GM12801 (cell line): ENCODE results near the gene RGS17.

Experiments
- TF ChIP-seq, protein P1 (sequence below): IDR thresholded peaks from one replicate; pipeline ENCODE4 v1.5.1; 2011; ENCODE audit warnings: control low read depth; ENCODE audit not compliant: insufficient read length; ENCODE audit errors: extremely low read depth

RGS17 gene

DNA sequence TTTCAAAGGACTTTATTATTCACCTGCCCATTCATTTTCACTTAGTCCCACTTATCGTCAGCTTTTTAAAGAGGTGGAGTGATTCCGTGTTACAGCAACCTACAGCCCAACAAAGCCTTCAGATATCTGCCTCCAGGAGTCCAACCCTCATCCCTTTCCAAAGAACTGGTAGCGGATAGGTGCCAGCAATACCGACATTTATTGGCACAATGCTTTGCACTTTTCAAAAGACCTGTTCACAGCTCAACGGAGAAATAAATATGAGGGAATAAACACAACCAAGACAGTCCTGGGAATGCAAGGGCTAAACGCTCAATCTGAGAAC is 127.8 kb downstream of the RGS17 start:
- TF ChIP-seq, protein P1, sequence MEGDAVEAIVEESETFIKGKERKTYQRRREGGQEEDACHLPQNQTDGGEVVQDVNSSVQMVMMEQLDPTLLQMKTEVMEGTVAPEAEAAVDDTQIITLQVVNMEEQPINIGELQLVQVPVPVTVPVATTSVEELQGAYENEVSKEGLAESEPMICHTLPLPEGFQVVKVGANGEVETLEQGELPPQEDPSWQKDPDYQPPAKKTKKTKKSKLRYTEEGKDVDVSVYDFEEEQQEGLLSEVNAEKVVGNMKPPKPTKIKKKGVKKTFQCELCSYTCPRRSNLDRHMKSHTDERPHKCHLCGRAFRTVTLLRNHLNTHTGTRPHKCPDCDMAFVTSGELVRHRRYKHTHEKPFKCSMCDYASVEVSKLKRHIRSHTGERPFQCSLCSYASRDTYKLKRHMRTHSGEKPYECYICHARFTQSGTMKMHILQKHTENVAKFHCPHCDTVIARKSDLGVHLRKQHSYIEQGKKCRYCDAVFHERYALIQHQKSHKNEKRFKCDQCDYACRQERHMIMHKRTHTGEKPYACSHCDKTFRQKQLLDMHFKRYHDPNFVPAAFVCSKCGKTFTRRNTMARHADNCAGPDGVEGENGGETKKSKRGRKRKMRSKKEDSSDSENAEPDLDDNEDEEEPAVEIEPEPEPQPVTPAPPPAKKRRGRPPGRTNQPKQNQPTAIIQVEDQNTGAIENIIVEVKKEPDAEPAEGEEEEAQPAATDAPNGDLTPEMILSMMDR = no peak

DNA sequence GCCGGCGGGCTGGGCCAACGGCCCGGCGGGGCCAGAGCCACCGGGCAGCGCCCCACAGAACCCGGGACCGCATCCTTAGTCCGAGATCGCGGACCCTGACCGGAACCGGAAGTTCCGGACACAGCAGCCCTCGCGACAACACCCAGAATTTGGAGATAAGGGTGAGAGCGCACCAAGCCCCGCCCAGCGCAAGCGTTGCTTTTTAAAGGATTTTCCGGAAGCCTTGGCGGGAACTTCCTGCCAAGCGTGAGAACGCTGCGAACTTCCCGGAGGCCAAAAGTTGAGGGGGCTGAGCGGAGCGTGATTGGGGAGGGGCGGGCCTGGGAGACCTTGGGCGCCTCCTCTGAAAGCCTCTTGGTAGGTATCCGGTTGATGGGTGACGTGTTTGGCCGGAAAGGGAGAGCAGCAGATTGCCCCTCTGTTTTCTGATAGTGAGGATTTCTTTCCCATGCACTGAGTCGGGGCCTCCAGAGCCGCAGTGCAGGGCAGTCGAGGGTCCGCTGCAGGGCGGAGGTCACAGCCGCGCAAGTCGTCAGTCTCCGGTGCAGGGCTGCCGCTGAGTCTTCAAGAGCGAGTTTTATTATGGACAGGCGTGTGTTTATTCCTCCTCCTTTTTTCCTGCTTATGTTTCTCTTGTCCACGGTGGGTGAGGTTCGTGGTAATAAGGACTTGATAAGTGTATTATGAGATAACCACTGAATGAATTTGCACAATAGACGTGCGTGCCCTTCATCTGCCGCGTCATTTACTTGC is 128.3 kb downstream of the RGS17 start, which contains the start of gene MTRF1L:
TSS of gene MTRF1L (minus strand) at position 97 of the 753 bp plus-strand sequence. CDS start at position 73, 24 bp downstream.
- TF ChIP-seq, protein P1 = no peak

DNA sequence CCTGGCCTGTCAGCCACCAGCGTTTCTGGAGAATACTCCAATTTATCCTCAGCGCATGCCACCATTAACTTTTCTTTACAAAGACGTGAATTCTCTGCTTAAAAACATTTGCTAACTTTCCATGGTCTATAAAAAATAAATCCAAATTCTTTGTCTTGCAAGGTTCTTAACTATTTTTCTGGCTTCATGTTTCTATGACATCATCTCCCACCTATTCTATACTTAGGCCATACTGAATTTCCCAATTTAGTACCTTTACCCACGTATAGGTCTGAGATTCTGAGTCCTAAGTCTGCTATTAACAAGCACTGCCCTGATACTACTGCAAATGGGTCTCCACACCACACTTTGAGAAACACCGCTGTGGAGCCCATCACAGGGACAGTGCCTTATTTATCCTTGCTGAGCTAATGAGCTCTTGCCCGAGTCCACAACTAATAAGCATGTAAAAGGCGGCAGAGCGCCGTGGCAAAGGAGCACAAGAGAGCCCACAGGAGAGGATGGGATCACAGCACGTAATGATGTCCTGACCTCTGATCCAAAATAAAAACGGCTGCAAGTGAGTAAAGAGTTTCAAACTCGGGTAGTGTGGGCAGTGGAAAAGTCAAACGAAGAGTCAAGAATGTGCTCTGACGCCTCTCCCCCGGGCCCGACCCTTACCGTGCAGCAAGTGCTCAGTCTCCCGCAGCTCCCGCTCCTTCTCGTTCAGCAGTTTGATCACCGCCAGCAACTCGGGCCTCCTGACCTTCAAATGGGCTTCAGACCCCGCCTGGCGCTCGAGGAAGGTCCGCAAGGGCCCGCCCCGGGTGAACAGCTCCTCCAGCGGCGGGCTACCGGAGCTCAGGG is 129.1 kb downstream of the RGS17 start:
- TF ChIP-seq, protein P1 = no peak

DNA sequence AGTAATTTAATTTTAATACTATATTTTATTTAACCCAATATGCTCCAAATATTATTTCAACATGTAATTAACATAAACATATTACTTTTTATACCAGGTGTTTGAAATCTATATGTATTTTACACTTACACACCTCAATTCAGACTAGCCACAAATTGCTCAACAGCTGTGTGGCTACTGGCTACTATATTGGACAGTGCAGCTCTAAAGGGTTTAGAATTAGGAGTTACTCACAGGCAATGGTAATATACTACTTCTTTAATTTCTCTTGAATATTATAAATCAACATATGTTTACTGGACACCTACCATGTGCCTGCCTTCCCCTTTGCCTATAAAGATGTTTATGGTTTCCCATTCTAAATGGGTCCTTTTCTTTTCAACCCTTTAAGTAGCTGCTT is 130.8 kb downstream of the RGS17 start:
- TF ChIP-seq, protein P1 = no peak

DNA sequence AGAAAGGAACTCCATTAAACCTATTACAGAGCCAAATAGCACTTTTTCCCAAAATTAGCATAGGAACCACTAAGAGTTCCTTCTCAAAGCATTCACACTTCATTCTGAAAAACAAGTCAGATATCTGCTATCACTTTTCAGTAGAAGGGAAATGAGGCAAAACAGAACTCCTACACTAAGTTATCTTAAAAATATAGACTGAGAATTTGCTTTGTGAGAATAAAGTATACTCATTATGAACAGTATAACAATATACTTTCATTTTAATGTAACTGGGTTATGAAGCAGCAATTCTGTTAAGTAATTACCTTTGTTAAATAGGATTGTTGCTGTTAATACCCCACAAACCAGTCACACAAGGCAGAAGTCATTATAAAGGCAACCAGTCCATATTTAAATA is 137.2 kb downstream of the RGS17 start:
- TF ChIP-seq, protein P1 = no peak

DNA sequence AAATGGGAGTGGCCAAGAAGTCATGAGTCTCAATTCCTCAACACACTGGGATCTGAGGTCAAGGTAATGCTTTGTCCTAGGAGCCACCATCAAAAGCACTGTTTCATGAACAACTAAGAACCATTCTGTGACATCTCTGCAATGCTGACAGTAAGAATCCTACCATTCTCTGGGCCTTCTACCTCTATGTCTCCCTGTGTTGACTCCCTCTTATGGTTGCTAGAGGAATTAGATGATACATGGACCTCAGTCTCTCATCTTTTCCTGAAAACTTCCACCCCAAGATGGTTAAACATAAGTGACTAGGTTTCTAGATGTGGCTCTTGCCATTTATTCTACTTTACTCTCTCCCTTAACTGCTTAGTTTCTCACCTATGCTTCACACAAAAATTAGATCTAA is 137.7 kb downstream of the RGS17 start:
- TF ChIP-seq, protein P1 = no peak

DNA sequence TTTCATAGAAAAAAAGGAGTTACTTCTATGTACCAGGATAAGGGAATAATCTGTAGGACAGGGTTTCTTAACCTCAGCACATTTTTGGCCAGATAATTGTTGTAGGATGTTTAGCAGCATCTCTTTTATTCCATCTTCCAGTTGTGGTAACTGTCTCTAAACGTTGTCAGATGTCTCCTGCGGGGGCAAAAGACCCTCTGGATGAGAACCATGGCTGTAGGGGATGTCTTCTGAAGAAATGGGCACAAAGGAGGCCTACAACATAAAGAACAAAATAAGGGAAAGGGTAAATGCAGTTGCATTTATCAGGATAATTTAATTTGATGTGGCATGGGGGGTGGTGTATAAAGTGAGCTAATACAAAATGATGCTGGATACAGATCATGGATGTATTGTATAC is 144.1 kb downstream of the RGS17 start:
- TF ChIP-seq, protein P1 = no peak
